NCI-H1436 (cell line): Measurements from ENCODE around the gene PSMF1.

Experiments
- DNase-seq: peaks from one replicate; lab custom pipeline; 2025; lab: John Stamatoyannopoulos, UW

Gene PSMF1

DNA sequence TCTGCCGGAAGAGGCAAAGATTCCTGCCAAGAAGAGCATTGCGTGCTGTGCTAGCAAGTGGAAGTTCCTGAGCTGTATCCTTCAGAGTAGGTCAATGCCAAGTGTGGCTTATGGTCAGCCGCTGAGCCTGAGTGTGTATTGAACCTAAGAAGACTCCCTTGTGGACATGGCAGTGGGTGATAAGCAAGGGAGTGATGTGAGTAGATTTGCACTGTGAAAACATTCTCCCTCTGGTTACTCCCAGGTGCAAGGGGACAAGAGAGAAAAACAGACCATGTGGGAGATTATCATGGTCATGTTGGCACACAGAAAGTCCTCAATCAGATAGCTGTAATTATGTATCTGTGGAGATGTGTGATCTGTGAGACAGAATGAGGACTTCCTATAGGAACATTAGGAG lies 72.4 kb downstream of the PSMF1 start:
- no peak for DNase-seq

GRCh38 chr20:1191299-1191698 lies 72.9 kb downstream of the PSMF1 start:
- DNase-seq, result no peak

DNA sequence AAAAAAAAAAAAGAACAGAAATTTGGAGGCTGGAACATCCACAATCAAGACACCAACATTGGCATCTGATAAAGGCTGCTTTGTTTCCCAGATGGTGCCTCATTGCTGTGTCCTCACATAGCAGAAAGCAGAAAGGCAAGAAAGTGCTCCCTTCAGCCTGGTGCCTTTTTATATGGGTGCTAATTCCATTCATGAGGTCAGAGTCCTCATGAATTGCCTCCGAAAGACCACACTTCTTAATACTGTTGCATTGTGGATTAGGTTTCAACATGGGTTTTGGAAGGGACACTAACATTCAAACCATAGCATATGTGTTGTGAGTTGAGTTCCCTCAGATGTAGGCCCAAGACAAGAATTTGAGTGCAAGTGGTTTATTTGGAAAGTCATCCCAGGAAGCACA lies 76.8 kb downstream of the PSMF1 start:
- DNase-seq, result no peak

DNA sequence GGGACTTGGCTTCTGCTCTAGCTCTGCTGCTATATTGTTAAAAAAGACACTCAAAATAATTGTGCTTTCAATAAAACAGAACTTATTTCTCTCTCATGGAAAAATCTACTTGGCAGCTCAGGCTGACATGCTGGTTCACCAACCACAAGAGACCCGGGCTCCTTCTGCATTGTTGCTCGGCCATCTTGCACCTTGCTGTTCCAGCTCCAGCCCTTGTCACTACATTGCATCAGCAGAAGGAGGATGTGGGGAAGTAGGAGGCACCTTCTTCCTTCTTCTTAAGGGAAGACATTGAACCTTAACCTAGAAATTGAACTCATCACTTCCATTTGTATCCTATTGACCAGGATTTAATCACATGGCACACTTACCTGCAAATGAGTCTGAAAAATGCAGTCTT lies 78.2 kb downstream of the PSMF1 start:
- DNase-seq, result no peak

DNA sequence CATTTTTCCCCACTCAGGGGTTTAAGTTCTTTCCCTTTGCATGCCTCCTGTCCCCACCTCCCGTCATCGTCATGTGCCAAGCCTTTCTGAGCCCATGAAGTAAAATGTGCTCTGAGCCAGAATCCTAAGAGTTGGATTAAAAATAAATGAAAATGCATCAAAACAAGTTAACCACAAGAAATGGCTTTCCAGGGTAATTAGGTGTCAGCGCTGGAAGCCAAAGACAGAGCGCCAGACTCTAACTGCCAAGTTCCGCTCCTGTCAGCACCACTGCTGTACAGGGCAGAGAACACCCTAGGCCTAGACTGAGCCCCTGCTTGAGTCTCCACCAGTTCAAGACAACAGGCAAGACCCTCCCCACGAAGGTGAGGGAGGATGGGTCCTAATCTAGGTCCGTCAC lies 79.4 kb downstream of the PSMF1 start:
- no peak for DNase-seq

DNA sequence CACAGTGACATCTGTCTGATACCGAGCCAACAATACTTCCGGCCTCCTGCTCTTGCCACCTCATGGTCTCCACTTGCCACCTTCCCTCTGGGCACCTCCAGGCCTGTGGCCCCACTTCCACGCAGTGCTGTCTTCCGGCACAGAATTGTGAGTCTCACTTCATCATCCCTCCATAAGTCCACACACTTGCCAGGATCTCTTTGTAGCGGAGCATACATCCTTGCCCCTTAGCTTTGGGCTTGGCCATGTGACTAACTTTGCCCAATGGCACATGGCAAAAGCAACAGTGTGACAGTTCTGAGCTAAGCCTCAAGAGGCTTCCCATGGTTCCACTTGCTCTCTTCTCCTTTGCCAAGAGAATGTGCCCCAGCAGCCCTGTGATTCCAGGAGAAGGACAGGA lies 80.3 kb downstream of the PSMF1 start:
- DNase-seq, result no peak

- DNase-seq, result no peak
These were observed 80.9 kb downstream of the PSMF1 start for GRCh38 chr20:1199212-1199873.

GRCh38 chr20:1199964-1200363 lies 81.6 kb downstream of the PSMF1 start:
- DNase-seq, result no peak

GRCh38 chr20:1202762-1203504 lies 84.5 kb downstream of the PSMF1 start, which contains the start of gene C20orf202:
Gene C20orf202, plus strand, starts transcription at chr20:1203454. Its CDS starts 132 bp downstream, at chr20:1203586.
- no peak for DNase-seq

- DNase-seq, result no peak
These were observed 85.2 kb downstream of the PSMF1 start for GRCh38 chr20:1203630-1204029.

- DNase-seq, result no peak
These were observed 85.7 kb downstream of the PSMF1 start for GRCh38 chr20:1204113-1204512.

GRCh38 chr20:1204576-1204975 lies 86.2 kb downstream of the PSMF1 start:
- DNase-seq, result no peak

- no peak for DNase-seq
These were observed 87.4 kb downstream of the PSMF1 start for GRCh38 chr20:1205802-1206201.

GRCh38 chr20:1206366-1207148 lies 88.2 kb downstream of the PSMF1 start:
- DNase-seq, result no peak

GRCh38 chr20:1207293-1207878 lies 89.0 kb downstream of the PSMF1 start:
- DNase-seq, result no peak

DNA sequence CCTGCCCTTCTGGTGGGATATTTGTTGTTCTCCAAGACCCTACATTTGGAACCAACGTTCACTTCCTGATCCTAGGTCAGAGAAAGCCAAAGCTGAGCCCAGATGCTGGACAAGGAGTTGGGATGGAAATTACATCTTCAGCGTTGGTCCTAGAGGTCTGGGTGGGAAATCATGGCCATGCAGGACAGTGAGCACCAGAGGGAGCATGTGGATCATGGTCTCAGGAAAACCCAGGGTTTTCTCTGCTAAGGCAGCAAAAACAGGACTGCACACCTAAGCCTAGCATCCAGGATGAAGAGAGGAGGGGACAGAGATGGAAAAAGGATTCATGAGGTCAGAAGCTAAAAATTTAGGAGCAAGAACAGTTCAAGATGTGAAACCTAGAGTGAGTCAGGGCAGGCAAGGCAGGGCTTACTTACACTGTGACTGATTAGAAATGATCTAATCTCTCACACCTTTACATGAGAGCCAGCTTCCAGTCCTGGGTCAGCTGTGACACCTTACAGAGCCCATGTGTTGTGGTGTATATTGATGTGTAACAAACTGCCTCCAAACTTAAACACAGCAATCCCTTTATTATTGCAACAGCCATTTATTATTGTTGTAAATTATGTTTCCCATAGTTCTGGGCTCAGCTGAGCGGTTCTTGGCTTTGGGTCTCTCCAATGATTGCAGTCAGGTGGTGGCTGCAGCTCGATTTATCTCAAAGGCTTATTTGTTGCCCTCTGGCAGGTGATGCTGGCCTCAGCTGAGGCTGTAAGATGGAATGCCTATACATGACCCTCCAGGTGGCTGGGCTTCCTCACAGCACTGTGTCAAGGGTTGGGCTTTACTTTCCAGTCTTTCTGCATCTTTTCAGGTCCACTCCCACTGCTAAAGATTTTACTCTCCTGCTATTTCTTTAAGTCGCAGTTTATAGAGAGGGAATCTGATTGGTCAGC lies 91.3 kb downstream of the PSMF1 start:
- DNase-seq, result no peak

DNA sequence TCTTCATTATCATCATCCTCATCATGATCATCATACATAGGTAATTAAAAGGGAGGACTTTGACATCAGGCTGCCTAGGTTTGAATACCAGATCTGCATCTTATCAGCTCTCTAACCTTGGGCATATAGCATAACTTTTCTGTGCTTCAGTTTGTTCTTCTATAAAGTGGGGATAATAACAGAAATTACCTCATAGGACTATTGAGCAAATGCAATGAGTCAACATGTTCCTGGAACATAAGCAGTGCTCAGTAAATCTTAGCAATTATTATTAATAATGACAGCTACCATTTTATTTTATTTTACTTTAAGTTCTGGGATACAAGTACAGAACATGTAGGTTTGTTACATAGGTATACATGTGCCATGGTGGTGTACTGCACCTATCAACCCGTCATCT lies 92.1 kb downstream of the PSMF1 start:
- no peak for DNase-seq

GRCh38 chr20:1212023-1212422 lies 93.6 kb downstream of the PSMF1 start:
- no peak for DNase-seq

DNA sequence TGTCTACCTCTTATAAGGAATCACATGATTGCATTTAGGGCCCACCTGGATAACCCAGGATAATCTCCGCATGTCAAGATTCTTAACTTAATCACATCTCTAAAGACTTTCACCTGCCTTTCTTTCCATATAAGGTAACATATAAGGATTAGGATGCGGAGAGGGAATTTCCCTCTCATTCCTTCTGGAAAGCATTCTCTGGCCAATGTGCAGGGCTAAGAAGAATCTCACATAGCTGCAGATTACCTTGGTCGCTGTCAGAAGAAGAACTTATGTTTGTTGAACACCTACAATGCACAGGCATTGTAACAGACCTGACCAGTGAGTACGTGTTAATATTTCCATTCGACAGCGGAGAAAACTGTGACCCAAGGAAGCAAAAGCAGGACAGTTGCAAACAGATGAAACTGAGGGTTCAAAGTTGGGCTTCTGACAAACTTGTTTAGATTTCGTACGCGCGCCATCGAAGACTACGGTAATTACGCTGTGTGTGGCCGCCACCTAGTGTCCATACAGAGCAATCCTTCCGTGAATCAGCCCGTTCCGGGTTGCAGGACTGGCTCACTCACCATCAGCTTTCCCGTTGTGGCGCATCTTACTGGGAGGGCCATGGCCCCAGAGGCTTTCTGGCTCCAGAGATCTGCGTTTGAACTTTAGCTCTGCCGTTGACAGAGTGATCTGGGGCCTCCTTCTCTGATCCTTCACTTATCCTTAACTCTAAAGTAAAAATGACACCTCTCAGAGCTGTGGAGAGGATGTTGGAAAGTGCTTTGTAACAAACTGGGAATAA lies 94.4 kb downstream of the PSMF1 start:
- DNase-seq, result peak; percentile 50

- DNase-seq, result no peak
These were observed 96.4 kb downstream of the PSMF1 start for GRCh38 chr20:1214838-1215261.
